Stimulated activated naive B cell treated with anti-CD40 and anti-IgM and Interleukin-4, amounts not matched to agents 10 μg/mL and 1 μg/mL and 100 μg/mL, for 72 hours (primary cell): ENCODE measurements around the gene PIP5K1C.

Source experiments
- ATAC-seq, 2 donors: fragments of 150-1000 bp; cut with Tn5 transposase; replicated peaks; 2 replicates each; pipeline ENCODE4 v1.10.0; 2021; ENCODE audit warnings: moderate library complexity in 1 of 2
- DNase-seq: peaks from one replicate; pipeline ENCODE4 v3.0.0; 2021
- H3K27ac Mint-ChIP-seq: one replicate; pipeline ENCODE4 v1.8.0; 2022; ENCODE audit warnings: mild to moderate bottlenecking, mixed read lengths
- H3K27me3 Mint-ChIP-seq, 2 donors: one replicate each; pipeline ENCODE4 v1.8.0; 2022; ENCODE audit warnings: mixed read lengths in 2 of 2
- H3K36me3 Mint-ChIP-seq, 2 donors: one replicate each; pipeline ENCODE4 v1.8.0; 2022; ENCODE audit warnings: mixed read lengths in 2 of 2, mild to moderate bottlenecking in 1 of 2
- H3K4me1 Mint-ChIP-seq, 2 donors: one replicate each; pipeline ENCODE4 v1.8.0; 2022; ENCODE audit warnings: mixed read lengths in 2 of 2, mild to moderate bottlenecking in 1 of 2
- H3K4me3 Mint-ChIP-seq, 2 donors: one replicate each; pipeline ENCODE4 v1.8.0; 2022; ENCODE audit warnings: mild to moderate bottlenecking in 2 of 2, mixed read lengths in 2 of 2, moderate library complexity in 1 of 2
- H3K9me3 Mint-ChIP-seq, 2 donors: one replicate each; pipeline ENCODE4 v1.8.0; 2022; ENCODE audit warnings: mixed read lengths in 2 of 2, mild to moderate bottlenecking in 1 of 2

Gene PIP5K1C

GRCh38 chr19:3622224-3622623 is 78.0 kb downstream of the PIP5K1C start:
- DNase-seq, result no peak
- Mint-ChIP-seq H3K36me3 (peaks cover 21 to 45% of the 10 kb centered on the region in 2 donors), H3K9me3 (no peaks in the 10 kb centered on the region), H3K27me3 (no peaks in the 10 kb centered on the region), H3K4me3 (no peak overlapping the region), H3K4me1 (peaks cover 38 to 53% of the 10 kb centered on the region in 2 donors), H3K27ac (peak overlapping the region; percentile 14)
- no peak for ATAC-seq

- H3K4me3 Mint-ChIP-seq, result no peak overlapping the region
Observed at GRCh38 chr19:3621689-3622088, 78.6 kb downstream of the PIP5K1C start.

GRCh38 chr19:3620817-3621547 is 79.3 kb downstream of the PIP5K1C start:
- ATAC-seq (no peak), DNase-seq (no peak)
- no peak overlapping the region for H3K4me3 Mint-ChIP-seq
- H3K9me3 Mint-ChIP-seq, result no peaks in the 10 kb centered on the region
- no peaks in the 10 kb centered on the region for H3K27me3 Mint-ChIP-seq
- peaks cover 24 to 51% of the 10 kb centered on the region in 2 donors for H3K36me3 Mint-ChIP-seq
- peaks cover 29 to 45% of the 10 kb centered on the region in 2 donors for H3K4me1 Mint-ChIP-seq
- no peak overlapping the region for H3K27ac Mint-ChIP-seq

More at GRCh38 chr19:3621689-3622088, 78.6 kb downstream of the PIP5K1C start:
- peaks cover 26 to 50% of the 10 kb centered on the region in 2 donors for H3K36me3 Mint-ChIP-seq
- no peak for ATAC-seq
- H3K9me3 Mint-ChIP-seq, result no peaks in the 10 kb centered on the region
- no peak overlapping the region for H3K27ac Mint-ChIP-seq
- DNase-seq, result no peak
- H3K4me1 Mint-ChIP-seq, result peaks cover 36 to 52% of the 10 kb centered on the region in 2 donors
- H3K27me3 Mint-ChIP-seq, result no peaks in the 10 kb centered on the region

- peaks cover 28 to 38% of the 10 kb centered on the region in 2 donors for H3K4me1 Mint-ChIP-seq
- ATAC-seq, result no peak
- peak overlapping the region; percentile 25 for H3K27ac Mint-ChIP-seq
- no peak overlapping the region for H3K4me3 Mint-ChIP-seq
- H3K27me3 Mint-ChIP-seq, result no peaks in the 10 kb centered on the region
- peaks cover 27 to 56% of the 10 kb centered on the region in 2 donors for H3K36me3 Mint-ChIP-seq
- H3K9me3 Mint-ChIP-seq, result no peaks in the 10 kb centered on the region
- no peak for DNase-seq
Observed at GRCh38 chr19:3620145-3620816, 80.0 kb downstream of the PIP5K1C start.

- Mint-ChIP-seq H3K4me3 (no peak overlapping the region), H3K27ac (no peak overlapping the region), H3K9me3 (no peaks in the 10 kb centered on the region), H3K4me1 (peaks cover 27 to 34% of the 10 kb centered on the region in 2 donors), H3K36me3 (peaks cover 28 to 63% of the 10 kb centered on the region in 2 donors), H3K27me3 (no peaks in the 10 kb centered on the region)
- DNase-seq, result no peak
- ATAC-seq, result no peak
Observed at GRCh38 chr19:3619631-3620012, 80.6 kb downstream of the PIP5K1C start.

GRCh38 chr19:3618811-3619630 is 81.2 kb downstream of the PIP5K1C start:
- DNase-seq (no peak), ATAC-seq (no peak)
- Mint-ChIP-seq H3K36me3 (peaks cover 28 to 58% of the 10 kb centered on the region in 2 donors), H3K4me1 (peaks cover 21 to 28% of the 10 kb centered on the region in 2 donors), H3K27me3 (no peaks in the 10 kb centered on the region), H3K27ac (no peak overlapping the region), H3K4me3 (no peak overlapping the region), H3K9me3 (no peaks in the 10 kb centered on the region)

- H3K9me3 Mint-ChIP-seq, result no peaks in the 10 kb centered on the region
- no peak overlapping the region for H3K27ac Mint-ChIP-seq
- H3K36me3 Mint-ChIP-seq, result peaks cover 28 to 62% of the 10 kb centered on the region in 2 donors
- no peaks in the 10 kb centered on the region for H3K27me3 Mint-ChIP-seq
- DNase-seq (peak; percentile 63), ATAC-seq (peak; percentile 80 to 90)
- no peak overlapping the region for H3K4me3 Mint-ChIP-seq
- peaks cover 20 to 26% of the 10 kb centered on the region in 2 donors for H3K4me1 Mint-ChIP-seq
Observed at GRCh38 chr19:3618144-3618810, 82.0 kb downstream of the PIP5K1C start.

- Mint-ChIP-seq H3K36me3 (peaks cover 30 to 61% of the 10 kb centered on the region in 2 donors), H3K9me3 (no peaks in the 10 kb centered on the region), H3K27ac (peak overlapping the region; percentile 45), H3K4me1 (peaks cover 20 to 26% of the 10 kb centered on the region in 2 donors), H3K27me3 (no peaks in the 10 kb centered on the region), H3K4me3 (no peak overlapping the region)
- ATAC-seq (peak; percentile 47 to 48), DNase-seq (no peak)
Observed at GRCh38 chr19:3617463-3617862, 82.8 kb downstream of the PIP5K1C start.

GRCh38 chr19:3615524-3616135 is 84.6 kb downstream of the PIP5K1C start:
- Mint-ChIP-seq H3K36me3 (peaks cover 28 to 56% of the 10 kb centered on the region in 2 donors), H3K27ac (no peak overlapping the region), H3K27me3 (no peaks in the 10 kb centered on the region), H3K4me1 (peaks cover 18 to 29% of the 10 kb centered on the region in 2 donors), H3K4me3 (no peak overlapping the region), H3K9me3 (no peaks in the 10 kb centered on the region)
- ATAC-seq (no peak), DNase-seq (no peak)

- no peak for DNase-seq
- no peaks in the 10 kb centered on the region for H3K27me3 Mint-ChIP-seq
- peaks cover 21 to 36% of the 10 kb centered on the region in 2 donors for H3K4me1 Mint-ChIP-seq
- no peak for ATAC-seq
- no peak overlapping the region for H3K4me3 Mint-ChIP-seq
- peak overlapping the region; percentile 65 for H3K27ac Mint-ChIP-seq
- peaks cover 32 to 62% of the 10 kb centered on the region in 2 donors for H3K36me3 Mint-ChIP-seq
- no peaks in the 10 kb centered on the region for H3K9me3 Mint-ChIP-seq
Observed at GRCh38 chr19:3614858-3615505, 85.3 kb downstream of the PIP5K1C start.

- peaks cover 28 to 60% of the 10 kb centered on the region in 2 donors for H3K36me3 Mint-ChIP-seq
- H3K9me3 Mint-ChIP-seq, result no peaks in the 10 kb centered on the region
- DNase-seq, result no peak
- H3K4me3 Mint-ChIP-seq, result no peak overlapping the region
- H3K27me3 Mint-ChIP-seq, result no peaks in the 10 kb centered on the region
- H3K27ac Mint-ChIP-seq, result no peak overlapping the region
- no peak for ATAC-seq
- peaks cover 17 to 36% of the 10 kb centered on the region in 2 donors for H3K4me1 Mint-ChIP-seq
Observed at GRCh38 chr19:3613818-3614661, 86.2 kb downstream of the PIP5K1C start.

GRCh38 chr19:3612901-3613741 is 87.1 kb downstream of the PIP5K1C start:
- Mint-ChIP-seq H3K4me3 (no peak overlapping the region), H3K4me1 (peaks cover 14 to 30% of the 10 kb centered on the region in 2 donors), H3K9me3 (peaks cover 0 to under 1% of the 10 kb centered on the region in 2 donors), H3K27me3 (no peaks in the 10 kb centered on the region), H3K27ac (no peak overlapping the region), H3K36me3 (peaks cover 25 to 57% of the 10 kb centered on the region in 2 donors)
- ATAC-seq (no peak), DNase-seq (no peak)
